Chondrocyte (in vitro differentiated cells): ENCODE measurements around the gene GPC3. TPM values are rescaled to one million over a fixed set of nuclear protein-coding genes. Genes with fewer than 3 reads are reported as not detected.
"Not testable (repeated sequence)": the region's sequence is repeated elsewhere in the genome, so short reads cannot be mapped to it uniquely, and the experiment has no call there.

Experiments used
- DNase-seq: peaks from one replicate; pipeline ENCODE4 v3.0.0; 2021; ENCODE audit warnings: mixed read lengths, low spot score
- H3K27ac Mint-ChIP-seq: one replicate; pipeline ENCODE4 v1.8.0; 2021; ENCODE audit warnings: mild to moderate bottlenecking, moderate library complexity, mixed read lengths; ENCODE audit not compliant: unreplicated experiment
- H3K27me3 Mint-ChIP-seq: 2 replicates; pipeline ENCODE4 v1.8.0; 2021; ENCODE audit warnings: low read depth, mixed read lengths
- H3K36me3 Mint-ChIP-seq: 2 replicates; pipeline ENCODE4 v1.8.0; 2021; ENCODE audit warnings: low read depth, mixed read lengths
- H3K4me1 Mint-ChIP-seq: 2 replicates; pipeline ENCODE4 v1.8.0; 2021; ENCODE audit warnings: low read depth, mild to moderate bottlenecking, mixed read lengths
- H3K4me3 Mint-ChIP-seq: one replicate; pipeline ENCODE4 v1.8.0; 2021; ENCODE audit warnings: mild to moderate bottlenecking, moderate library complexity, mixed read lengths; ENCODE audit not compliant: unreplicated experiment
- H3K9me3 Mint-ChIP-seq: 2 replicates; pipeline ENCODE4 v1.8.0; 2021; ENCODE audit warnings: low read depth, mixed read lengths
- CTCF ChIP-seq: fragments of 200-600 bp; sonication (generic); IDR thresholded peaks from 2 replicates; pipeline ENCODE4 v1.5.0; 2021; ENCODE audit warnings: antibody characterized with exemption, mild to moderate bottlenecking, moderate library complexity
- total RNA-seq: library from RNA; stranded (reverse); gene quantifications from 3 replicates; pipeline ENCODE4 v1.2.1, GENCODE V29; 2021

GPC3 gene
- total RNA-seq, 1 donor from 2014 or later = 1.9 TPM

DNA sequence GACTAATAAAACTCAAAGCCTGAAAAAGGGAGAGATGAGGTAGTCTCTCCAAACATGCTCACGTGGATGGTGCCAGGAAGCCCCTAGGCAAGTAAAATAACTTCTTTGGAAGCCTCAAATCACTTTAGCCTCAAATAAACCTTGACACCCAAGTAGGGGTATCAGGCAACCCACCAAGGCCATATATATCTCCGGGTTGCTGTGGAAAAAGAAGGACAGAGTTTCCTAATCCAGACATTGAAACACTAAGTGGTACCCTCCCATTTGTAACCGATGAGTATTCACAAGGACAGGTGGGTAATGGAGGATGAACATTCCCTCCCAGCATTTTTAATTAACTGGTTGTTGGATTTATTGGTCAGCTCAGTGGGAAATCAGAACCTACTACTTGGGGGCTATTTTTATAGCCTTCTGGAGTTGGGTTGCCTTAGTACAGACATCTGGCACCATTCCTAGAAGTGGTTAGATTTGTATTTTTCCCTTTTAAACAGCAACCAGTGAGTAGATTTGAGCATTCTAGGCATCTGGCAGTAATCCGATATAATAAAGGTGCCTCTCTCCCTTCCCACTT lies 87.7 kb downstream of the GPC3 start:
- Mint-ChIP-seq H3K36me3 (no peaks in the 10 kb centered on the region), H3K4me1 (peaks cover 10% of the 10 kb centered on the region)

DNA sequence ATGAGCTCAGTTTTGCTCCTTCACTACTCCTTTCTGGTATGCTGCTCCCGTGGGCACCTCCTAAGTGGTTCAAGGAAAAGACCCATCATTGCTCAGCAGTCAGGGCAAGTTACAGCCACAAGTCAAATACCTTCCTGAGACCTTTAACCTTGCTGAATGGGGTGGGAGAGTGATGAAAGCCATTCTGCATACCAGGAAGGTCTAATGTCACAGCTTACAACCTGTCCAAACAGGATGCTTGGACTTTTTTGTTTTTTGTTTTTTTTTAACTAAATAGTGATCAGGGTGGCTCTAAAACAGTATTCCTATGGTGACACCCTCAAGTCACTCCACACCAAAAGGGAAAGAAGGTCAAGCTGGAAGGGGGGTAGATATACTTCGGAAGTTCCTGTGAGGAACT lies 93.1 kb downstream of the GPC3 start:
- DNase-seq = no peak
- no peak for TF ChIP-seq CTCF
- H3K9me3 Mint-ChIP-seq = no peaks in the 10 kb centered on the region
- peaks cover 7% of the 10 kb centered on the region for H3K4me1 Mint-ChIP-seq
- H3K4me3 Mint-ChIP-seq = no peak overlapping the region
- no peaks in the 10 kb centered on the region for H3K27me3 Mint-ChIP-seq
- H3K27ac Mint-ChIP-seq = no peak overlapping the region
- H3K36me3 Mint-ChIP-seq = no peaks in the 10 kb centered on the region

More for the DNA sequence above, 87.7 kb downstream of the GPC3 start:
- no peaks in the 10 kb centered on the region for H3K9me3 Mint-ChIP-seq
- DNase-seq = no peak
- TF ChIP-seq CTCF = no peak
- no peak overlapping the region for H3K4me3 Mint-ChIP-seq
- no peaks in the 10 kb centered on the region for H3K27me3 Mint-ChIP-seq
- no peak overlapping the region for H3K27ac Mint-ChIP-seq

DNA sequence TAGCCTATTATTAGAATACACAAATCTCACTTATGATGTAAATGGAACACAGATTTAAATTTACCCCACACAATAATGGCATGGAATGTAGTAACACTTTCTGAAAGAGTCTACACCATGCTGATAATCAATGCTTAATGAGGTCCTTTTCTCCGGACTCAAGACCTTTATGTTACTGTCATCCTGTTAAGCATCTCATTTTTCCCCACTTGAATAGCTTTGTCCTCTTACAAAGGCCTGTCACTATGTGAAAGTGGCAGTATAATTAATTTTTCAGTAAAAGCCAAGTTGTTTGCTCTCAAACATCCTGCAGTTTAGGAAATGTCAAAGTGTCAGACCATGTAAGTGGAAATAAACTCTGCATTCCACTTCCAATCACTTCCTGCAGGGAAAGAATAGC lies 96.4 kb downstream of the GPC3 start:
- Mint-ChIP-seq H3K36me3 (no peaks in the 10 kb centered on the region), H3K4me3 (no peak overlapping the region), H3K27ac (no peak overlapping the region), H3K27me3 (no peaks in the 10 kb centered on the region), H3K9me3 (no peaks in the 10 kb centered on the region), H3K4me1 (peaks cover 7% of the 10 kb centered on the region)
- no peak for DNase-seq
- no peak for TF ChIP-seq CTCF

GRCh38 chrX:133888084-133888483 lies 97.3 kb downstream of the GPC3 start:
- not testable (repeated sequence) for H3K4me3 Mint-ChIP-seq, DNase-seq, H3K27me3 Mint-ChIP-seq, H3K9me3 Mint-ChIP-seq, H3K4me1 Mint-ChIP-seq, H3K36me3 Mint-ChIP-seq, H3K27ac Mint-ChIP-seq

- Mint-ChIP-seq H3K4me1 (no peaks in the 10 kb centered on the region), H3K4me3 (no peak overlapping the region), H3K27ac (no peak overlapping the region), H3K27me3 (no peaks in the 10 kb centered on the region), H3K36me3 (no peaks in the 10 kb centered on the region), H3K9me3 (no peaks in the 10 kb centered on the region)
- no peak for TF ChIP-seq CTCF
- no peak for DNase-seq
These were observed 100.7 kb downstream of the GPC3 start for GRCh38 chrX:133884430-133885394.
